Neural cell (in vitro differentiated cells): ENCODE results near the gene CSMD2.

Experiments used
- CTCF ChIP-seq: fragments of 450-650 bp; IDR thresholded peaks from 2 replicates; pipeline ENCODE4 v1.5.1; 2014; ENCODE audit warnings: antibody characterized with exemption, mild to moderate bottlenecking, moderate library complexity; ENCODE audit not compliant: poor library complexity, severe bottlenecking
- EP300 ChIP-seq: fragments of 450-650 bp; conservative IDR thresholded peaks from 2 replicates; pipeline ENCODE4 v1.6.1; 2014; ENCODE audit warnings: antibody characterized with exemption, mild to moderate bottlenecking, moderate library complexity; ENCODE audit not compliant: poor library complexity, severe bottlenecking
- EZH2 ChIP-seq: fragments of 200-600, 300-800 bp; shearing (Covaris generic), sonication (generic); IDR thresholded peaks from 2 replicates; pipeline ENCODE4 v1.6.1; 2014; ENCODE audit warnings: antibody characterized with exemption, low read length, borderline replicate concordance, mild to moderate bottlenecking; ENCODE audit not compliant: insufficient read depth, poor library complexity, severe bottlenecking
- RAD21 ChIP-seq: fragments of 450-650 bp; conservative IDR thresholded peaks from 2 replicates; pipeline ENCODE4 v1.6.1; 2014; ENCODE audit warnings: antibody characterized with exemption, mild to moderate bottlenecking, moderate library complexity
- REST ChIP-seq: IDR thresholded peaks from 2 replicates; pipeline ENCODE4 v1.6.1; 2012; ENCODE audit warnings: borderline replicate concordance

- TF ChIP-seq CTCF (no peak), EZH2 (no peak), REST (no peak), RAD21 (no peak), EP300 (no peak)
Measured at GRCh38 chr1:34108711-34109110, 56.3 kb downstream of the CSMD2 start.
